ENCODE results near the gene CBLC.

Gene CBLC

GRCh38 chr19:44796701-44797115, 19.0 kb downstream of the CBLC start:
- H3K4me1 ChIP-seq (ENCODE audit: control insufficient read depth, insufficient read depth, low read length): no peaks in the 10 kb centered on the region; the same call in 1 of the 2 replicates
- no peak overlapping the region for H3K4me3 ChIP-seq (ENCODE audit: low read depth, low read length)
- ChIA-PET POLR2A (interaction anchor here (0.6 to 1.0 kb wide), 3 partner anchors 12 to 153 kb away, joined by 3 to 8 read pairs (median 3); partner anchors contain the start of genes BCAM and PVR), CTCF (interaction anchor here (0.6 to 3.2 kb wide), 6 partner anchors 11 to 118 kb away, joined by 3 to 32 read pairs (median 4); partner anchors contain the start of genes BCAM and NECTIN2)
- no peaks in the 10 kb centered on the region for H3K36me3 ChIP-seq (ENCODE audit: control insufficient read depth in 2 of 2, insufficient read depth in 1 of 2, low read length in 2 of 2)
- no peak overlapping the region for H3K27ac ChIP-seq (ENCODE audit: extremely low read depth, low read depth, low read length)
- TF ChIP-seq ZIC2 (tag by site-specific recombination; IDR thresholded peaks at IDR 0.05): peak; percentile 59
- no peak for TF ChIP-seq ZNF629 (tag by site-specific recombination; IDR thresholded peaks at IDR 0.05)
- no peak for TF ChIP-seq TCF7L2 (IDR thresholded peaks at IDR 0.05; ENCODE audit: borderline replicate concordance, low read depth, low read length)
- no peaks in the 10 kb centered on the region for H3K9me3 ChIP-seq (ENCODE audit: control insufficient read depth, insufficient read depth, low read depth, low read length)

- Histone ChIP-seq H3K27ac (ENCODE audit: extremely low read depth, low read depth, low read length) (no peak overlapping the region), H3K9me3 (ENCODE audit: control insufficient read depth, insufficient read depth, low read depth, low read length) (no peaks in the 10 kb centered on the region), H3K4me3 (ENCODE audit: low read depth, low read length) (no peak overlapping the region), H3K4me1 (ENCODE audit: control insufficient read depth, insufficient read depth, low read length) (no peaks in the 10 kb centered on the region; the same call in 1 of the 2 replicates), H3K36me3 (ENCODE audit: control insufficient read depth in 2 of 2, insufficient read depth in 1 of 2, low read length in 2 of 2) (no peaks in the 10 kb centered on the region)
- no peak for TF ChIP-seq ZIC2 (tag by site-specific recombination; IDR thresholded peaks at IDR 0.05)
- TF ChIP-seq ZNF341 (tag by site-specific recombination; IDR thresholded peaks at IDR 0.05; ENCODE audit: low read depth): no peak
- peak; percentile 98 for TF ChIP-seq PRDM1 (tag by site-specific recombination; IDR thresholded peaks at IDR 0.05)
- TF ChIP-seq GLIS2 (tag by site-specific recombination; IDR thresholded peaks at IDR 0.05): no peak
- TF ChIP-seq ZBTB48 (tag by site-specific recombination; IDR thresholded peaks at IDR 0.05): no peak
- TF ChIP-seq ZNF211 (tag by site-specific recombination; IDR thresholded peaks at IDR 0.05; ENCODE audit: low read depth): no peak
- no peak for TF ChIP-seq ZBTB10 (tag by site-specific recombination; IDR thresholded peaks at IDR 0.05)
- no peak for TF ChIP-seq KLF10 (tag by site-specific recombination; IDR thresholded peaks at IDR 0.05)
- no peak for TF ChIP-seq ZNF518A (tag by site-specific recombination; conservative IDR thresholded peaks at IDR 0.05; ENCODE audit: low read depth)
- peak; percentile 95 for TF ChIP-seq ZNF366 (tag by site-specific recombination; conservative IDR thresholded peaks at IDR 0.05)
- no peak for TF ChIP-seq WT1 (tag by site-specific recombination; IDR thresholded peaks at IDR 0.05)
- ChIA-PET POLR2A (no interaction called here), CTCF (interaction anchor here (0.6 to 3.2 kb wide), 6 partner anchors 15 to 82 kb away, joined by 3 to 32 read pairs (median 5); partner anchors contain the start of gene NECTIN2)
Observed at GRCh38 chr19:44799627-44800346, 22.1 kb downstream of the CBLC start.
